WTC11 (cell line): ENCODE results near the gene JUP. TPM values are rescaled to one million over a fixed set of nuclear protein-coding genes. Genes with fewer than 3 reads are reported as not detected.

ENCODE experiments used
- ATAC-seq: fragments of 200-7000 bp; cut with Tn5 transposase; 2 replicates; pipeline ENCODE4 v1.10.0; 2021; ENCODE audit warnings: mild to moderate bottlenecking, moderate library complexity
- CTCF ChIA-PET: fragments of 300-600 bp; sonication (Branson Sonifier 250); formaldehyde crosslinking; loops from one replicate; lab custom pipeline; 2021; ENCODE audit warnings: antibody characterized with exemption; lab: Charles Lee
- POLR2A ChIA-PET: fragments of 350-600 bp; sonication (Branson Sonifier 250); formaldehyde crosslinking; loops from one replicate; lab custom pipeline; 2021; ENCODE audit warnings: antibody characterized with exemption; lab: Charles Lee
- DNase-seq: peaks from one replicate; pipeline ENCODE4 v3.0.0; 2021; ENCODE audit warnings: low spot score
- H3K27ac Mint-ChIP-seq: 2 replicates; pipeline ENCODE4 v1.8.0; 2021; ENCODE audit warnings: mixed read lengths
- H3K27me3 Mint-ChIP-seq: 2 replicates; pipeline ENCODE4 v1.8.0; 2021; ENCODE audit warnings: low read depth, mild to moderate bottlenecking, moderate library complexity, mixed read lengths
- H3K36me3 Mint-ChIP-seq: 2 replicates; pipeline ENCODE4 v1.8.0; 2021; ENCODE audit warnings: mixed read lengths
- H3K4me1 Mint-ChIP-seq: 2 replicates; pipeline ENCODE4 v1.8.0; 2022; ENCODE audit warnings: mixed read lengths
- H3K4me3 Mint-ChIP-seq: 2 replicates; pipeline ENCODE4 v1.8.0; 2021; ENCODE audit warnings: mild to moderate bottlenecking, moderate library complexity, mixed read lengths
- H3K9me3 Mint-ChIP-seq: 2 replicates; pipeline ENCODE4 v1.8.0; 2021; ENCODE audit warnings: mixed read lengths
- FOXJ3 ChIP-seq: sonication (generic); formaldehyde crosslinking; IDR thresholded peaks from 2 replicates; pipeline ENCODE4 v1.9.0; 2021; ENCODE audit warnings: missing genetic modification reagents, mild to moderate bottlenecking, borderline replicate concordance
- GABPB1 ChIP-seq: sonication (generic); formaldehyde crosslinking; IDR thresholded peaks from 2 replicates; pipeline ENCODE4 v1.8.1; 2023; ENCODE audit warnings: mild to moderate bottlenecking, missing genetic modification reagents
- HMGA2 ChIP-seq: fragments of 250-450 bp; sonication (Bioruptor Pico); IDR thresholded peaks from 2 replicates; pipeline ENCODE4 v1.4.0; 2021; ENCODE audit warnings: mild to moderate bottlenecking, moderate library complexity
- NFATC4 ChIP-seq: fragments of 250-450 bp; sonication (Bioruptor Pico); IDR thresholded peaks from 2 replicates; pipeline ENCODE4 v1.9.0; 2021; ENCODE audit warnings: mild to moderate bottlenecking
- NR3C1 ChIP-seq: sonication (generic); formaldehyde crosslinking; conservative IDR thresholded peaks from 2 replicates; pipeline ENCODE4 v1.8.1; 2023; ENCODE audit warnings: low read depth, mild to moderate bottlenecking, missing genetic modification reagents
- SMAD4 ChIP-seq: sonication (generic); formaldehyde crosslinking; IDR thresholded peaks from 2 replicates; pipeline ENCODE4 v1.8.0; 2022; ENCODE audit warnings: mild to moderate bottlenecking, missing genetic modification reagents
- TEAD4 ChIP-seq: sonication (generic); formaldehyde crosslinking; IDR thresholded peaks from 2 replicates; pipeline ENCODE4 v1.8.0; 2022; ENCODE audit warnings: mild to moderate bottlenecking, missing genetic modification reagents
- ZNF219 ChIP-seq: sonication (generic); formaldehyde crosslinking; IDR thresholded peaks from 2 replicates; pipeline ENCODE4 v1.8.0; 2023; ENCODE audit warnings: missing genetic modification reagents, mild to moderate bottlenecking, borderline replicate concordance
- ZNF232 ChIP-seq: sonication (generic); formaldehyde crosslinking; IDR thresholded peaks from 2 replicates; pipeline ENCODE4 v1.8.0; 2022; ENCODE audit warnings: mild to moderate bottlenecking, missing genetic modification reagents
- ZNF396 ChIP-seq: fragments of 250-450 bp; sonication (Bioruptor Pico); IDR thresholded peaks from 2 replicates; pipeline ENCODE4 v1.8.0; 2021; ENCODE audit warnings: mild to moderate bottlenecking, moderate library complexity, borderline replicate concordance
- ZNF671 ChIP-seq: fragments of 250-450 bp; sonication (Bioruptor Pico); IDR thresholded peaks from 2 replicates; pipeline ENCODE4 v1.8.0; 2021; ENCODE audit warnings: mild to moderate bottlenecking
- total RNA-seq: library from RNA; stranded (reverse); gene quantifications from 3 replicates; pipeline ENCODE4 v1.2.3, GENCODE V29; 2021
- TF ChIP-seq, protein P1 (sequence below): fragments of 250-450 bp; sonication (Bioruptor Pico); IDR thresholded peaks from 2 replicates; pipeline ENCODE4 v1.9.0; 2021; ENCODE audit warnings: mild to moderate bottlenecking
- TF ChIP-seq, protein P2 (sequence below): sonication (generic); formaldehyde crosslinking; IDR thresholded peaks from 2 replicates; pipeline ENCODE4 v1.8.1; 2022; ENCODE audit warnings: low read depth, missing genetic modification reagents, borderline replicate concordance
- TF ChIP-seq, protein P3 (sequence below): sonication (generic); formaldehyde crosslinking; IDR thresholded peaks from 2 replicates; pipeline ENCODE4 v1.8.1; 2023; ENCODE audit warnings: mild to moderate bottlenecking, missing genetic modification reagents
- TF ChIP-seq, protein P4 (sequence below): sonication (generic); formaldehyde crosslinking; IDR thresholded peaks from 2 replicates; pipeline ENCODE4 v1.8.0; 2022; ENCODE audit warnings: mild to moderate bottlenecking, missing genetic modification reagents
- TF ChIP-seq, protein P5 (sequence below): sonication (generic); formaldehyde crosslinking; IDR thresholded peaks from 2 replicates; pipeline ENCODE4 v1.8.0; 2023; ENCODE audit warnings: missing genetic modification reagents, mild to moderate bottlenecking, borderline replicate concordance
- TF ChIP-seq, protein P6 (sequence below): sonication (generic); formaldehyde crosslinking; conservative IDR thresholded peaks from 2 replicates; pipeline ENCODE4 v1.8.1; 2023; ENCODE audit warnings: mild to moderate bottlenecking, low read depth, missing genetic modification reagents, moderate library complexity
- TF ChIP-seq, protein P7 (sequence below): sonication (generic); formaldehyde crosslinking; IDR thresholded peaks from 2 replicates; pipeline ENCODE4 v1.8.1; 2022; ENCODE audit warnings: mild to moderate bottlenecking, missing genetic modification reagents, moderate library complexity, borderline replicate concordance

JUP gene
- total RNA-seq, 1 experiment from 2014 or later: 103 TPM

DNA sequence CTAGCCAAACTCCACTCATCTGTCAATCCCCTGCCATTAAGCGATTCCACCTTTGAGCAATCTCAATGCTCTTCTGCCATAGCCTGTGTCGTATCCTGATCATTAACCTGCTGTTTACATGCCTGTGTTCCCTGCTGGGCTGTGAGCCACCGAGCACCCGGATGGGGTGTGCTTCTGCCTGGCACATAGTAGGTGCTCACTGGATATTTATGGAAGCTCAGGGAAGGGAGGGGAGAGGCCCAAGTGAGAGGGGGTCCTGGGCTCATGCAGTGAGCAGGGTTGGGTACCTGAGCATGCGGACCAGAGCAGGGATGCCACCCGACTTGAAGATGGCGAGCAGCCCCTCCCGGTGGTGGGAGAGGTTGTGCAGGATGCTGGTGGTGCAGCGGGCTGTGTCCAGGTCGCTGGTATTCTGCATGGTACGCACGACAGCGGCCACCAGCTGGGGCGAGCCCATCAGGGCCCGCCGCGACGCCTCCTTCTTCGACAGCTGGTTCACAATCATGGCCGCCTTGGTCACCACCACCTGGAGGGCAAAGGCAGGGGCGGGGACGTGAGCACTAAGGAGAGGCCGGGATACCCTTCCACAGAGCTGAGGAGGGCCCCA lies 17.7 kb downstream of the JUP start:
- H3K27me3 Mint-ChIP-seq: no peaks in the 10 kb centered on the region

DNA sequence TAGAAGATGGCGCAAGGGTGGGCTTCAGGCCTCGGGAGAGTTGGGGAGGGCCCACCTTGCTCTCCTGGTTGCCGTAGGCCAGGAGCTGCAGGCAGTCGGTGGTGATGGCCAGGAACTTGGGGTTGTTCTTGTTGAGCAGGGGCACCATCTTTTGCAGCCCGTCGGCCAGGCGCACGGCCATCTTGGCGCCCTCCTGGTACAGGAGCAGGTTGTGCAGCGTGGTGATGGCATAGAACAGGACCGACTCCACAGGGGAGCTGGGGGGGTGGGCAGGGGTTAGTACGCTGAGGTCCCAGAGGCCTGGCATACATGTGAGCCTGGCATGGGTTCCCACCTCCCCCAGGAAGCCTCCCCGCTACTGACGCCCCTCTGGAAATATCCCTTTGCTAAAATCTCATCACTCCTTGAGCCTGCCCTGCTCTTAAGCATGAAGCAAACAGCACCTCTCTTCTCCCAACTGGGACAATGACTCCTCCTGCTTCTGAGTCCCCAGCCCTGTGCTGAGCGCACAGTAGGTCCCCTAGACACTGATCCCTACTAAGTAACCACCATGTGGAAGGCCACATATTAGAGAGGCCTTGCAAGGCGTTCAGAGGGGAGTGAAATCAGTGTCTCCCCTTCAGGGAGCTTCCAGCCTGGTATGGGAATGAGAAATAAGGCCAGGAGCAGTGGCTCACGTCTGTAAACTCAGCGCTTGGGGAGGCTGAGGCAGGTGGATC lies 19.0 kb downstream of the JUP start:
- POLR2A ChIA-PET: no interaction called here
- Mint-ChIP-seq H3K27ac (no peak overlapping the region), H3K36me3 (peaks cover 69% of the 10 kb centered on the region), H3K4me1 (peaks cover 10% of the 10 kb centered on the region), H3K4me3 (no peak overlapping the region), H3K27me3 (no peaks in the 10 kb centered on the region), H3K9me3 (no peaks in the 10 kb centered on the region)
- ATAC-seq (no peak), DNase-seq (no peak)
- no peak for TF ChIP-seq SMAD4 (CRISPR knock-in tag)
- TF ChIP-seq NFATC4 (CRISPR knock-in tag): no peak
- no peak for TF ChIP-seq ZNF671
- no peak for TF ChIP-seq HMGA2 (CRISPR knock-in tag)
- no peak for TF ChIP-seq TEAD4 (CRISPR knock-in tag)
- TF ChIP-seq FOXJ3 (CRISPR knock-in tag): no peak
- TF ChIP-seq ZNF396 (CRISPR knock-in tag): no peak
- TF ChIP-seq, protein P1, sequence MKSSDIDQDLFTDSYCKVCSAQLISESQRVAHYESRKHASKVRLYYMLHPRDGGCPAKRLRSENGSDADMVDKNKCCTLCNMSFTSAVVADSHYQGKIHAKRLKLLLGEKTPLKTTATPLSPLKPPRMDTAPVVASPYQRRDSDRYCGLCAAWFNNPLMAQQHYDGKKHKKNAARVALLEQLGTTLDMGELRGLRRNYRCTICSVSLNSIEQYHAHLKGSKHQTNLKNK (CRISPR knock-in tag): no peak
- TF ChIP-seq, protein P2, sequence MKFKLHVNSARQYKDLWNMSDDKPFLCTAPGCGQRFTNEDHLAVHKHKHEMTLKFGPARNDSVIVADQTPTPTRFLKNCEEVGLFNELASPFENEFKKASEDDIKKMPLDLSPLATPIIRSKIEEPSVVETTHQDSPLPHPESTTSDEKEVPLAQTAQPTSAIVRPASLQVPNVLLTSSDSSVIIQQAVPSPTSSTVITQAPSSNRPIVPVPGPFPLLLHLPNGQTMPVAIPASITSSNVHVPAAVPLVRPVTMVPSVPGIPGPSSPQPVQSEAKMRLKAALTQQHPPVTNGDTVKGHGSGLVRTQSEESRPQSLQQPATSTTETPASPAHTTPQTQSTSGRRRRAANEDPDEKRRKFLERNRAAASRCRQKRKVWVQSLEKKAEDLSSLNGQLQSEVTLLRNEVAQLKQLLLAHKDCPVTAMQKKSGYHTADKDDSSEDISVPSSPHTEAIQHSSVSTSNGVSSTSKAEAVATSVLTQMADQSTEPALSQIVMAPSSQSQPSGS: no peak
- no peak for TF ChIP-seq NR3C1
- TF ChIP-seq, protein P3, sequence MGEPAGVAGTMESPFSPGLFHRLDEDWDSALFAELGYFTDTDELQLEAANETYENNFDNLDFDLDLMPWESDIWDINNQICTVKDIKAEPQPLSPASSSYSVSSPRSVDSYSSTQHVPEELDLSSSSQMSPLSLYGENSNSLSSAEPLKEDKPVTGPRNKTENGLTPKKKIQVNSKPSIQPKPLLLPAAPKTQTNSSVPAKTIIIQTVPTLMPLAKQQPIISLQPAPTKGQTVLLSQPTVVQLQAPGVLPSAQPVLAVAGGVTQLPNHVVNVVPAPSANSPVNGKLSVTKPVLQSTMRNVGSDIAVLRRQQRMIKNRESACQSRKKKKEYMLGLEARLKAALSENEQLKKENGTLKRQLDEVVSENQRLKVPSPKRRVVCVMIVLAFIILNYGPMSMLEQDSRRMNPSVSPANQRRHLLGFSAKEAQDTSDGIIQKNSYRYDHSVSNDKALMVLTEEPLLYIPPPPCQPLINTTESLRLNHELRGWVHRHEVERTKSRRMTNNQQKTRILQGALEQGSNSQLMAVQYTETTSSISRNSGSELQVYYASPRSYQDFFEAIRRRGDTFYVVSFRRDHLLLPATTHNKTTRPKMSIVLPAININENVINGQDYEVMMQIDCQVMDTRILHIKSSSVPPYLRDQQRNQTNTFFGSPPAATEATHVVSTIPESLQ (CRISPR knock-in tag): no peak
- CTCF ChIA-PET: interaction anchor here (0.6 to 1.7 kb wide), 3 partner anchors 33 to 78 kb away, joined by 3 to 6 read pairs (median 5); no protein-coding TSS in a partner anchor

More for the DNA sequence above, 17.7 kb downstream of the JUP start:
- Mint-ChIP-seq H3K4me1 (peaks cover 23% of the 10 kb centered on the region), H3K9me3 (no peaks in the 10 kb centered on the region), H3K27ac (no peak overlapping the region), H3K4me3 (no peak overlapping the region), H3K36me3 (peaks cover 56% of the 10 kb centered on the region)
- no peak for TF ChIP-seq ZNF232 (CRISPR knock-in tag)
- no peak for TF ChIP-seq ZNF219
- no peak for TF ChIP-seq GABPB1 (CRISPR knock-in tag)
- no peak for TF ChIP-seq HMGA2 (CRISPR knock-in tag)
- TF ChIP-seq, protein P4, sequence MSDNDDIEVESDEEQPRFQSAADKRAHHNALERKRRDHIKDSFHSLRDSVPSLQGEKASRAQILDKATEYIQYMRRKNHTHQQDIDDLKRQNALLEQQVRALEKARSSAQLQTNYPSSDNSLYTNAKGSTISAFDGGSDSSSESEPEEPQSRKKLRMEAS (CRISPR knock-in tag): no peak
- TF ChIP-seq, protein P5, sequence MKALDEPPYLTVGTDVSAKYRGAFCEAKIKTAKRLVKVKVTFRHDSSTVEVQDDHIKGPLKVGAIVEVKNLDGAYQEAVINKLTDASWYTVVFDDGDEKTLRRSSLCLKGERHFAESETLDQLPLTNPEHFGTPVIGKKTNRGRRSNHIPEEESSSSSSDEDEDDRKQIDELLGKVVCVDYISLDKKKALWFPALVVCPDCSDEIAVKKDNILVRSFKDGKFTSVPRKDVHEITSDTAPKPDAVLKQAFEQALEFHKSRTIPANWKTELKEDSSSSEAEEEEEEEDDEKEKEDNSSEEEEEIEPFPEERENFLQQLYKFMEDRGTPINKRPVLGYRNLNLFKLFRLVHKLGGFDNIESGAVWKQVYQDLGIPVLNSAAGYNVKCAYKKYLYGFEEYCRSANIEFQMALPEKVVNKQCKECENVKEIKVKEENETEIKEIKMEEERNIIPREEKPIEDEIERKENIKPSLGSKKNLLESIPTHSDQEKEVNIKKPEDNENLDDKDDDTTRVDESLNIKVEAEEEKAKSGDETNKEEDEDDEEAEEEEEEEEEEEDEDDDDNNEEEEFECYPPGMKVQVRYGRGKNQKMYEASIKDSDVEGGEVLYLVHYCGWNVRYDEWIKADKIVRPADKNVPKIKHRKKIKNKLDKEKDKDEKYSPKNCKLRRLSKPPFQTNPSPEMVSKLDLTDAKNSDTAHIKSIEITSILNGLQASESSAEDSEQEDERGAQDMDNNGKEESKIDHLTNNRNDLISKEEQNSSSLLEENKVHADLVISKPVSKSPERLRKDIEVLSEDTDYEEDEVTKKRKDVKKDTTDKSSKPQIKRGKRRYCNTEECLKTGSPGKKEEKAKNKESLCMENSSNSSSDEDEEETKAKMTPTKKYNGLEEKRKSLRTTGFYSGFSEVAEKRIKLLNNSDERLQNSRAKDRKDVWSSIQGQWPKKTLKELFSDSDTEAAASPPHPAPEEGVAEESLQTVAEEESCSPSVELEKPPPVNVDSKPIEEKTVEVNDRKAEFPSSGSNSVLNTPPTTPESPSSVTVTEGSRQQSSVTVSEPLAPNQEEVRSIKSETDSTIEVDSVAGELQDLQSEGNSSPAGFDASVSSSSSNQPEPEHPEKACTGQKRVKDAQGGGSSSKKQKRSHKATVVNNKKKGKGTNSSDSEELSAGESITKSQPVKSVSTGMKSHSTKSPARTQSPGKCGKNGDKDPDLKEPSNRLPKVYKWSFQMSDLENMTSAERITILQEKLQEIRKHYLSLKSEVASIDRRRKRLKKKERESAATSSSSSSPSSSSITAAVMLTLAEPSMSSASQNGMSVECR (CRISPR knock-in tag): no peak
- TF ChIP-seq, protein P6, sequence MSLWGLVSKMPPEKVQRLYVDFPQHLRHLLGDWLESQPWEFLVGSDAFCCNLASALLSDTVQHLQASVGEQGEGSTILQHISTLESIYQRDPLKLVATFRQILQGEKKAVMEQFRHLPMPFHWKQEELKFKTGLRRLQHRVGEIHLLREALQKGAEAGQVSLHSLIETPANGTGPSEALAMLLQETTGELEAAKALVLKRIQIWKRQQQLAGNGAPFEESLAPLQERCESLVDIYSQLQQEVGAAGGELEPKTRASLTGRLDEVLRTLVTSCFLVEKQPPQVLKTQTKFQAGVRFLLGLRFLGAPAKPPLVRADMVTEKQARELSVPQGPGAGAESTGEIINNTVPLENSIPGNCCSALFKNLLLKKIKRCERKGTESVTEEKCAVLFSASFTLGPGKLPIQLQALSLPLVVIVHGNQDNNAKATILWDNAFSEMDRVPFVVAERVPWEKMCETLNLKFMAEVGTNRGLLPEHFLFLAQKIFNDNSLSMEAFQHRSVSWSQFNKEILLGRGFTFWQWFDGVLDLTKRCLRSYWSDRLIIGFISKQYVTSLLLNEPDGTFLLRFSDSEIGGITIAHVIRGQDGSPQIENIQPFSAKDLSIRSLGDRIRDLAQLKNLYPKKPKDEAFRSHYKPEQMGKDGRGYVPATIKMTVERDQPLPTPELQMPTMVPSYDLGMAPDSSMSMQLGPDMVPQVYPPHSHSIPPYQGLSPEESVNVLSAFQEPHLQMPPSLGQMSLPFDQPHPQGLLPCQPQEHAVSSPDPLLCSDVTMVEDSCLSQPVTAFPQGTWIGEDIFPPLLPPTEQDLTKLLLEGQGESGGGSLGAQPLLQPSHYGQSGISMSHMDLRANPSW (CRISPR knock-in tag): no peak
- TF ChIP-seq, protein P7, sequence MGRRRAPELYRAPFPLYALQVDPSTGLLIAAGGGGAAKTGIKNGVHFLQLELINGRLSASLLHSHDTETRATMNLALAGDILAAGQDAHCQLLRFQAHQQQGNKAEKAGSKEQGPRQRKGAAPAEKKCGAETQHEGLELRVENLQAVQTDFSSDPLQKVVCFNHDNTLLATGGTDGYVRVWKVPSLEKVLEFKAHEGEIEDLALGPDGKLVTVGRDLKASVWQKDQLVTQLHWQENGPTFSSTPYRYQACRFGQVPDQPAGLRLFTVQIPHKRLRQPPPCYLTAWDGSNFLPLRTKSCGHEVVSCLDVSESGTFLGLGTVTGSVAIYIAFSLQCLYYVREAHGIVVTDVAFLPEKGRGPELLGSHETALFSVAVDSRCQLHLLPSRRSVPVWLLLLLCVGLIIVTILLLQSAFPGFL (CRISPR knock-in tag): no peak
- POLR2A ChIA-PET: interaction anchor here (0.6 to 1.1 kb wide), 2 partner anchors 11 to 17 kb away, joined by 3 to 5 read pairs; no protein-coding TSS in a partner anchor
- DNase-seq (no peak), ATAC-seq (no peak)
- CTCF ChIA-PET: interaction anchor here (1.4 kb wide), 1 partner anchor 17 kb away, joined by 6 read pairs; no protein-coding TSS in a partner anchor
